HG03095 (cell line): Measurements from ENCODE around the gene FARP1.
"Not testable (repeated sequence)": the region's sequence is repeated elsewhere in the genome, so short reads cannot be mapped to it uniquely, and the experiment has no call there.

ENCODE experiments used
- ATAC-seq: cut with Tn5 transposase; IDR thresholded peaks from one replicate; pipeline ENCODE4 v1.9.1; 2021; ENCODE audit warnings: moderate library complexity; ENCODE audit not compliant: unreplicated experiment

FARP1 gene

DNA sequence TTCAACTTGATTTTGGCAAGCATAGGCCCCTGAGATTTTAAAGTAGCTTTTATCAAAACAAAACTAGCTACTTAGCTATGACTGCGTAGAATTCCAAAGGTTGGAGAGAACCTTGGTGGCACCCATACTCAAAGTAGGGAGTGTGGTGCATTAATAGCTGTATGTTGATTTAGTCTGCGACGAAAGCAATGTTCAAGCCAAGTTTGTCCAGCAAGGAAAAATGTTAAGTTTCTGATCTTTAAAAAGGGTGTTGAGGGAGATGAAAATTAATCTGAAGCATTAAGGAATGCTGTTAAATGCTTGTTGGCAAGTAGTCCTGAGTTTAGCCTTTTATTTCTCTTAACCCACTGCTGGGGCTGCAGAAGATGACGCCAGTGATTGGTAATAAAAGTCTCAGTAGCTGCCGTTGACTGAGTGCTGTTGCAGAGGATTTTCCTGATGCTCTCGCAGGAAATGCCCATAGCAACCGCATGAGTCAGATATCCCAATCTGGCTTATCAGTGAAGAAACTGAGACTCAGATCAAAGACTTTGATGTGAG lies 110.1 kb downstream of the FARP1 start:
- ATAC-seq, result no peak

DNA sequence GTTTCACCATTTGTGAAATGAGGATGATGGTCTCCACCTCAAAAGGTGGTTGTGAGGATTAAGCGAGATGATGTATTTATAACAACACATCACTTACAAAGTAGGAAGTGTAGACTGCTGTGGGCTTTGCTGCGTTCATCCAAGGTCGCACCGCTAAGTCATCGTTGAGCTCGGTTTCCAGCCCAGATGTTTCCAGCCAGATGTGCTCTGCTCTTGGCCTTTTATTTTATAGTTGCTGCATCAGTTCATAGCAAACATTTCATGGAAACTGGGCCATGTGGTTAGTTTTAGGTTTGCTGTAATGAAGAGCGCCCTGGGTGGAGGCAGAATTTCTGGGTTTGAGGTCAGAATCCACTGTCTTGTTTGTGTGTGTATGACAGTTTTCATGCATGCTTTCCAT lies 110.6 kb downstream of the FARP1 start:
- no peak for ATAC-seq

DNA sequence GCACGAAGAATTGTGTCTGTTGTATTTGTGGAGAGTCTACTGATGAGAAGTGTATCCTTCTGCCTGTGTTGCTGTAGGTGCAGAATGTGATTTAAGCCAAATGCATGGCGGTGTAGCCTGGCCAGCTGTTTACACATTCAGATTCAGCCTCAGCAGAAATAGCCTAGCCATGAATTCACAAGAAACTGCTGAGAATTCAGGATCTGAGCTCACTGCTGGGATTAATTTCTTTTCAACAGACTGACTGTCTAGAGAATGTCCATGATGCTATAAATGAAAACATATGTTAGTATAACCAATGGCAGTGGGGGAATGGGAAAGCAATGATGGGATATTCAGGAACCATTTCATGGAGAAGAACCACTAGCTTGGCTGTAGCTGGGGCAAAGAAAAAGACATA lies 111.6 kb downstream of the FARP1 start:
- no peak for ATAC-seq

DNA sequence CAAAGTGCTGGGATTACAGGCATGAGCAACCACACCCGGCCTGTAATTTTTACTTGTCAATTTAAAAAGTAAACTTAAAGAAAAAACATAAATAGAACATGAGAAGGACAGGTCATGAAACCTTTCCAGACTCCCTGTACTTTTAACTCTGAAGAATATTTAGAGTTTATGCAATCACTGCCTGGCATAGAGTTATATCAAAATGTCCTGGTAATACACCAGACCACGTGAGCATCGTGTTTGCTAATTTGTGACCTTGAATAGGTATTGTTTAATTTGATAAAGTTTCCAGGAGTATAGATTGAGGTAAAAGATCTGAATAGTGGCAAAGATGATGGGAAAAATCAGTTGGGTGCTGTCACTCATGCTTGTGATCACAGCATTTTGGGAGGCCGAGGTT lies 115.3 kb downstream of the FARP1 start:
- ATAC-seq, result no peak

DNA sequence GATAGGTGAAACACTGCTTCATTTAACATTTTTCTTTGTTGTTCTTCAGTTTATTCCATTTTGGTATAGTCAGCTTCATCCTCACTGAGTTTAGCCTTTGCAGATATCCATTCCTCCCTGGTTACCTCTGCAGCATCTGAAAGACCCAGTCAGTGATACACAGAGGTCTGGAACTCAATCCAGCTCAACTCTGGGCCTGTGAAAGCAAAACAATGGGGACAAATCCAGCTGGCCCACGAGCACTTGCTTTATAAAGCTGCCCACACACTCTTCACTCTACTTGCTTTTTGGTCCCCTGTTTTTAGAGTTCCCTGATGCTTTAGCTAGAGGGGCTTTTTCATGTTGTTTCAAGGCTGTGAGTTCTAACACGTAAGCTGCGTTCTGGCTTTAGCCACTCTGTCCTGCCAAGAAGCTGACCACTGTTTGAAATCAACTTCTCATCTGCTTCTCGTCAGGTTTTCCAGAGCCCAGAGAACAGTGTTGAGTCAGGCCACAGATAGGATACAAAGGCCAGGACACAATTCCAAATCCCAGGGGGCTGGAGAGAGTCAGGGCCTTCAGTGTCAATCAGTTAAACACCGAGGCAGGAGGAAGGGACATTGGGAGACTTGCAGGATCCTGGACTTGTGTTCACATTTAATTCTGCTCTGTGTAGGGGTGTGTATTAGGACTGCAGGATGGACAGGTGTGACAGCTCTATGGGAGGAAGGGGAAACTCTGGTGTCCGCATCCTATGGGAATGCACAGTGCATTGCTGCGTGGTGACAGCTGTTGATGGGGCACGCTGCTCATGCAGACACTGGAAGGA lies 117.7 kb downstream of the FARP1 start:
- ATAC-seq, result no peak

DNA sequence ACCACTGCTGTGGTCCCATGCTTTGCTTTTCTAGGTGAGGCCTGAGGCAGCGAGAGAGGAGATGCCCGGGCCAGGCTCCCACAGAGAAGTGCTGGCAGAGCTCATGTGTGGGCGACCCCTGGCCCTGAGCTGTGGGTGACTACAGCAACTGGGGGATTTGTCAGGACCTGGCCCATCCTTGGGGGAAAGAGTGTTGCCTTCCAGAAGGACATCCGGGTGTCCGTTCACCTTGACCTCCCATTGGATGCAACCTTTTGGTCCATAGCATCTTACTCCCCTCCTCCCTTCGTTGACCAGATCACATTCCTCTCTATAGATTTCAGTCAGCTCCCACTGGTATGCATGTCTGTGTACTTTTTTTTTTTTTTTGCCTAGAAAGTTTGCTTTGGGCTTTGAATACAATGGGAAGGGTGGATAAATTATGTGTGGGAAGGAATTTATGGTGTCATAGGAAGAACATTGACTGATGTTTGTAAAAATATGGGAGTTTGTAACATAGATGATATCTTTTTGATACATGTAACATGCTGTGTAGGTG lies 118.3 kb downstream of the FARP1 start:
- ATAC-seq, result no peak

DNA sequence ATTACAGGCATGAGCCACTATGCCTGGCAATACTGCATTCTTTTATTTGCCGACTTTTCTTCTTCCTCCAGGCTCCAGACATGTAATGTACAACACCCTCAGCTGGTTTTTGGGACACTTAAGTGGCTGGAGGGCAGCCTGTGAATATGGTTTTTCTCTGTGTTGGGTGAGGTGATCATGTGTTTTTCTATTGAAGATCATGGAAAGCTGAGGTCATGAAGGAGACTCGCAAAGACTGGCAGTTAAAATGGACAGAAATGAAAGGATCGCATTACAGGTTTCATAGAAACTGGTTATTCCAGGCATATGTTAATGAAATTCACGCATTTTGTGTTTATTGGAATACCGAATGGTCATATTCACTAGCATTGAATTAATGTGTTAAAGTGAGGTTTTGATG lies 119.4 kb downstream of the FARP1 start:
- no peak for ATAC-seq

DNA sequence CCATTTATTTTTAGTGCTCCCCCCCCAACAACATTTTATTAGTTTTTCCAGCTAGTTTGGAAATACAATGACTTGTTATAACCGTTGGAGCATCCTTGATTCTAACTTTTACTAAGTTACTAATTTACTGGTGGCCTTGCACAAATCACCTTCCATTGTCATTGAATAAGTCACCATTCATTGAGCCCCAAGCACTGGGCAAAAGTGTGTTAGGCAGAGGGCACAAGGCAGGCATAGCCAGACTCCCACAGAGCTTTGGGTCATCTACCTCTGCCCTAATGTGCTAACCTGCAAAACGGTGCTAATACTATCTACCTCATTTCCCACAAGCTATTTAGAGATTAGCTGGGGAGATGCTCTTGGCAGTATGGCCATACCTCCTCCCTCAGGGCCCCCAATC lies 120.9 kb downstream of the FARP1 start:
- ATAC-seq, result no peak

DNA sequence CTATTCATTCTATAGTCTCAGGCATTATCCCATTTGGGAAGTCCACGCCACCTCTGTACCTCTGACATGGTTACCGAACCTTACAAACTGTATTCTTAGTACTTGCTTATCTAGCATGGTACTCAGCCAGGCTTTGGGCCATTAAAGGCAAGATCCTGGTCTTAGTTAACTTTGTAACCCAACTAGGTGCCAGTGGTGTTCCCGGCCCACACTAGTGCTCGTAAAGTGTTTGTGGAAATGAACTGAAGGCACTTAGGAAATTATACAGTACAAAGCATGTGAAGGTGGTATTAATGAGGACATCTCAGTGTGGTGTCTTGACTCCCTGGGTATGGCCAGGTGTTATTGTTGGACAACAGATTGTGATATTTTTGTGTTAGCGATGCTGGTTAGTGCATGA lies 122.0 kb downstream of the FARP1 start:
- ATAC-seq, result no peak

DNA sequence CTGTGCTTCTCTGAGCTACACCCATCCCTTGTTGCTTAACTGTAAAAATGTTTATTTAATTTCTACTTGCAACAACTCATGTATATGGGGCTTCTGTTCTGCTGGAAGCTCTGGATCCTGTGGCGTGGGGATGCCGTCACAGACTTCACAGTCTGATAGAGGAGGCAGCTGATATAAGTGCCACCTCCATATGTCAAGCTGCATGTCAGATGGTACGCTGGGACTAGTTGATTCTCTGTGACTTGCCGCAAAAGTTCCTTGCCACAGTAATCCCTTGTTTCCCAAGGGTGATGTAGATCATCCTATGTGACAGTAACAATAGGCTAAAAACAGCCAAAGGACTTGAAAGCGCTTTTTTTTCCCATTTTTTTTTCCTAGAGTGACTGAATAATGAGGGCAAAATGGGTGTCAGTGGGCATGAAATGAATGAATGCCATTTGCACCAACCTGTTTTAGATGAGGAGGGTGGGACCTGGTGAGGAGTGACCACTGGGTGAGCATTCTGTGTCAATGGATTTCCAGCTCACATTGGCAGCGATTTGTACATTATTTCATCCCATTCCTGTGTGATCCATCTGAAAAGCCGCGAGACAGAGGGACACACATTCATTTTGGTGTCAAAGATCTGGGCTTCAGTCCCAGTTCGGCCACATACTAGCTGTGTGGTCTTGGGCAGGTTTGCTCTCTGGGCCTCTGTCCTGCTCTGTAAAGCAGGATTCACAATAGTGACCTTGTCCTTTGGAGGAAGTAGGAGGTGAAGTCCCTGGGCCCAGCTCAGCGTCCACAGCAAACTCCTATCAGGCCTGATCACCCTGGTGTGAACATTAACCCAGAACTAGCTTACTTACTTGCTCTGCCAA lies 123.0 kb downstream of the FARP1 start:
- ATAC-seq, result no peak

DNA sequence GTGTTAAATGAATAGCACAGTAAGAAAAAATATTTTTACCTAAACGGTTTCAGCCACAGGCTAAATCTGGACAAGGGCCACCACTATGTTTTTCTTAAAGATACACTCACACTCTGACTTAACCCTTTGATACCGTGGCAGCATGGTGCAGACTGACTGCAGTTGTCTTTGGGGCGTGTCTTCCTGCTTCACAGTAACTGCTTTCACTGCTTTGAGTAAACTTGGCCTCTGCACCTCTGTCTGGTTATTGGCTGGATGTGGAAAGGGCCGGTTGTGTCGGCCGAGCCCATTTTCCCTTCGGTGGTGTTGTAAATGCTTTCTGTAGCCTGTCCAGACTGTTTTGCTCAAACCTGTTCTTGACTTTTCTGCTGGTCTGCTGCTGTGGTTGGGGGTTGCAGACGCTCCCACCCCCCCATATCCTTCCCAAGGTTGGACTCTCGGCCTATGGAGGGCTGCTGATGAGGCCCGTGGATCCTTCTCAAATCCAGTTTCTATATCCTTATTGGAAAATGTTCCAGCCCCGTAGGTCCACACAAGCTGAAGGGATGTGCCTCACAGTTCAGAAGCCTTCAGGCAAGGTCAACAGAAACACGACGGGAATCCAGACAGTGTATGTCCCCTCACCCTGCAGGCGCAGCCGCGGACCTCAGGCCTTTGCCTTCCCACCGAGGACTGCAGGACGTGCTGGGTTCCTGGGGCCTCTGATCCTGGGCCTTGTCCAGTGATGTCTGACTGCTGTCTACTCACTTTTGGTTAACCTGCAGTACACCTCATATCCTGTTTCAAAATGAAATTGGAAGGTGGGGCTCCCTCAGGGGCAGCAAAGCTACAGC lies 124.4 kb downstream of the FARP1 start:
- peak; percentile 75 for ATAC-seq

DNA sequence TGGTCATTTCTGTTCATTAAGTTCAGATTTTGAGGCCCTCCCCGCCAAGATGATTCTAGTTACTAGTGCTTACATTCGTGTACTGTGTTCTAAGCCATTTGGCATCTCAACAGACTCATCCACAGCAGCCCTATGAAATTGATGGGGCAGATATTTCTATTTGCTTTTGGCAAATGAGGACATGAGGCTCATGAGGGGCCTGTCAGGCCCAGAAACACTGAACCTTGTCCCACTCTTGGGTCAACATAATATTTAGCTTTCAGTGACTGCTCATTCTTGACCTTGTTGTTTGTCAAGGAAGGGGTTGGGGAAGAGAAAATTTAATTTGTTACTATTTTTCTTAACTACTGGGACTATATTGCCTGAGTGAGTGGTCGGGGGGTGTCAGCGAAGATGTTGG lies 126.5 kb downstream of the FARP1 start:
- no peak for ATAC-seq

DNA sequence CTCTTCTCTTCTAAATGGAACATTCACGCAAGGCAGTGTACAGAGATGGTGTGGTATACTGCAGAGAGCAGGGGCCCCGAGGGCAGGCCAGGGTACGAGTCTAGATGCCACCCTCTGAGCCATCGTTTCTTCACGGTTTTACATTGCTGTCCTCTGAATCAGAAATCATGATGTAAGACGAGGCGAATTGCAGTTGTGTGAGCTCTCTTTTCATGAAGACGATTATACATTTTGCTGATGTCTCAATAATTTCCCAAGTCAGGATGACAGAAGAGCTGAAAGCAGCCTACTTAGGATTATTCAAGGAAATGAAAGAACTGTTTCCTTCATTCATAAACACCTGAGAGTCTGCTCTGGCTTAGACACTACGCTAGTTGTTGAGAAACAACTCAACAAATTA lies 127.9 kb downstream of the FARP1 start:
- ATAC-seq, result no peak

DNA sequence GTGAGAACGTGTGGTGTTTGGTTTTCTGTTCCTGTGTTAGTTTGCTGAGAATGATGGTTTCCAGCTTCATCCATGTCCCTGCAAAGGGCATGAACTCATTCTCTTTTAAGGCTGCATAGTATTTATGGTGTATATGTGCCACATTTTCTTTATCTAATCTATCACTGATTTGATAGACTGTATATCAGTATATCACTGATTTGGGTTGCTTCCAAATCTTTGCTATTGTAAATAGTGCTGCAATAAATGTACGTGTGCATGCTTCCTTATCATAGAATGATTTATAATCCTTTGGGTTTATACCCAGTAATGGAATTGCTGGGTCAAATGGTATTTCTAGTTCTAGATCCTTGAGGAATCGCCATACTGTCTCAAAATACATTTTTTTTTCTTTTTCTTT lies 128.8 kb downstream of the FARP1 start:
- ATAC-seq, result not testable (repeated sequence)

DNA sequence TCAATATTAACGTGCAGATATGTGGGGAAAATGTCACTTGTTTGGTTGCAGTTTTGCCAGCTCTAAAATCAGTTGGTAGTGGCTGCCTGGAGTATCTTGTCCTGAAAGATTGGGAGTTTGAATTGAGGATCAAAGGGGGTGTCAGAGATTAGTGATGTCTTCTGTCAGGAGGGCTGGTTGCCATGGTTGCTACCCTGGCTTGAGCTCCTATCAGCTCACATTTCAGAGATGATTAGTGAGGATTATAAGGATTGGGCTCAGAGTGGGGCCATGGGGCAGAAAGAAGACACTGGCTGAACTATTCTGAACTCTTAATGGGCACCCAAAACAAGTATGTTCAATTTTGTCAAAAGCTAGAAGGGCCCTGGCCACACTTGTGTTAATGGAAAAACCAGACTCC lies 129.7 kb downstream of the FARP1 start:
- no peak for ATAC-seq

DNA sequence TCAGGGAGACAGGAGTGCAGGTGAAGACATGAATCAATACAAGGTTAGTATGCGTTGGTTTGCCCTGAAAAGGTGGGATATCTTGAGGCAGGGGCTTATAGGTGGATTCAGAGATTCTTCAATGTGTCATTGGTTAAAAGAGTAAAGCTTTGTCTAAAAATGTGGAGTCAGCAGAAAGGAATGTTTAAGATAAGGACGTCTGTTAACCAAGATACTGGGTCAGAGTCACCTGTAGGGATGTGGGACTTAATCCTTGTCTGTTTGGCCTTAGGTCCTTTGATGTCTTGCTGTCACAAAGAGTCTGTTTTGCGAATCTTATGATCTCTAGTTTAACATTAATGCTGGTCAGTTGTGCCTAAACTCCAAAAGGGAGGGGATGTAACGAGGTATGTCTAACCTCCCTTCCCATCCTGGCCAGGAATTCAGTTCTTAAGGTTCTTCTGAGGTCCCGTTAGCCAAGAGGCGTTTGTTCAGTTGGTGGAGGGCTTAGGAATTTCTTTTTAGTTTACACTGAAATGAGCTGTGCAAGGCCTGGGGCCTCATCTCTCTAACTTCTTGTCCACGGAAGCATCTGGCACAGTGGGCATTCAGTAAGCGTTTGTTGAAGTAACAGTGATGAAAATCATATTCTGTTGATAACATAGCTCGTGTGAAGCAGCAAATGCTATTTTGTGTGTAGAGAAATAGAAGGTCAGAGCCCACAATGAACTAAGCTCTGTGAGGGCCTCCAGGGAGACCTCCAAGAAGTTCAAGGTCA lies 130.4 kb downstream of the FARP1 start:
- no peak for ATAC-seq

DNA sequence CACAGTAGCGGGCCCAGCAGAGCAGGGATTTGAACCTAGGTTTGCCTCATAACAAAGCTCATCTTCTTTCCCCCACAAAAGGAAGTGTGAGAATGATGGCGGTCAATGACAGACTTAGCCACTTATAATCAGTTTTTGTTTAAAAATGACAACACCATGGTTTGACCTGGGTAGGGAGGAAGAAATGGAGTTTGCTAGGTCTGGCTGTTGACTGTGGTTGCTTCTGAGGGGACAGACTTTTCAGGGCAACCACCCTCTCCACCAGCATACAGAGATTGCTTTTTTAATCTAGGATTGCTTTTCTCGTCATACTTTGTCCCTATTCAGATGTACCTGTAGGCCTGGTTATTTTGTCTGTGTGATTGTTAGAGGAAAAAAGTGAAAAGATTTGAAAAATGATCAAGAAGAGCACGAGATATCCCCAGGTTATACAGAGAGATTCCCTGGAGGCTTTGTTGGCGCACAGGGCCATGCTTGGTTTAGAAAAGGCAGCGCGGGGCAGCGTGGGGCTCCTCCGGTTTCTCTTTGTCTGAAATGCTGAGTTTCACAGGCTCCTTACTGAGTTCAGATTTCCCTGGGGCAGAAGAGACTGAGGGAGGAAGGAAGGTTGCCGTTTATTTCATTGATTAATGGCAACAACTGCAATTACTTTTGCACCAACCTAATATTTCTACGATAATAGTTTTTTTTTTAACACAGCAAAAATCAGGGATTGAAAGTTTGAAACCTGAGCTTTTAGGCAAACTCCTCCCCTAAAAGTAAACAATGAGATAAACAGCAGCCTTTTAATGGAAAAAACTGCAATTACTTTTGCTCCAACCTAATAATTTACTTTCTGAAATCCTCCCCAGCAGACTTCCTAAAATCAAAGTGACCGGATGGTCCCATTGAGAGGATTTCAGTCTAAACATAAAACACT lies 131.2 kb downstream of the FARP1 start:
- ATAC-seq, result no peak

DNA sequence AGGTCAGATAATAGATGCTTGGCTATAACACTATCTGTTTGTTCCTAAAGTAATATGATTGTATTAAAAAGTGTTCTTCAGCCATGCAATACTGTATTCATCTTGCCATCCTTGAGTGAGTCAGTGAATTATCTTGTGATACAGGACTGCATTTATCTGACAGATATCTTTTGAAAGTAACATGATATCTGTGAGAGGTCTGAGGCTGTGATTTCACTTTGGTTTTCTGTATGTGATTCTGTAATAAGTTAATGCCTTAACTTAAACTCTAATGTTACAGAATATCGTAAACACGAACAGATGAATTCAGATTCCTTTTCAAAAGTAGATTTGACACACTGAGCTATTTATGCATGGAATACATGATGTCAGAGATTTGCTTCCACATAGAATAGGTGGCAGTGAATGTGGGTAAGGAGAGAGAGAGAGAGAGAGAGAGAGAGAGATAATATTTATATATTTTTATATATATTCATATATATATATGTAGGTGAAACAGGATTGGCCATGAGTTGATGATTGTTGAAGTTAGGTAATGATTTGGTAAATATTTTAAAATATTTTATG lies 132.1 kb downstream of the FARP1 start:
- no peak for ATAC-seq

DNA sequence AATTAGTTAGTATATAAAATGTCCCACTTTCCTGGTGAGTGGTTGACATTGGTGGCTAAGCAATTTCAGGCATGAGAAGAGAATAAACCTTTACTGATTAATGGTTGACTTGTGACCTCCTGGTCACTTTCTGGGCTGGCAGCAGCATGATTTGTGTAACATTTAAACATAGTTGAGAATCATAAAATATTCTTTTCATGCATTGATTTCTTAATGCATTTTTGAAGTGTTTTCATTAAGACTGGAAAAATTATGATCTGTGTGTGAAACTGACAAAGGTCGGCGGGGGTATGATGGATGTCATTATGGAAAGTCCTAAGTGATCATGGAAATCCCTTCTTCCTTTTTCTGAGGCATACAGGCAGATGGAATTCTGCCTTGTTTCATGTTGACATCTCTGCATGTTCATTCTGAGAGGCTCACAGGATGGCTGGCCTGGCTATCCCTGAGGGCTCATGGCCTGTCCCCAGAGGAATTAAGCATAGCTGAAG lies 132.8 kb downstream of the FARP1 start:
- no peak for ATAC-seq
